GM18868 (cell line): Measurements from ENCODE around the gene CFL1.
"Not testable (repeated sequence)": the region's sequence is repeated elsewhere in the genome, so short reads cannot be mapped to it uniquely, and the experiment has no call there.

ENCODE experiments used
- ATAC-seq: cut with Tn5 transposase; IDR thresholded peaks from one replicate; pipeline ENCODE4 v1.9.1; 2021; ENCODE audit warnings: mild to moderate bottlenecking, moderate library complexity; ENCODE audit not compliant: unreplicated experiment

CFL1 gene

DNA sequence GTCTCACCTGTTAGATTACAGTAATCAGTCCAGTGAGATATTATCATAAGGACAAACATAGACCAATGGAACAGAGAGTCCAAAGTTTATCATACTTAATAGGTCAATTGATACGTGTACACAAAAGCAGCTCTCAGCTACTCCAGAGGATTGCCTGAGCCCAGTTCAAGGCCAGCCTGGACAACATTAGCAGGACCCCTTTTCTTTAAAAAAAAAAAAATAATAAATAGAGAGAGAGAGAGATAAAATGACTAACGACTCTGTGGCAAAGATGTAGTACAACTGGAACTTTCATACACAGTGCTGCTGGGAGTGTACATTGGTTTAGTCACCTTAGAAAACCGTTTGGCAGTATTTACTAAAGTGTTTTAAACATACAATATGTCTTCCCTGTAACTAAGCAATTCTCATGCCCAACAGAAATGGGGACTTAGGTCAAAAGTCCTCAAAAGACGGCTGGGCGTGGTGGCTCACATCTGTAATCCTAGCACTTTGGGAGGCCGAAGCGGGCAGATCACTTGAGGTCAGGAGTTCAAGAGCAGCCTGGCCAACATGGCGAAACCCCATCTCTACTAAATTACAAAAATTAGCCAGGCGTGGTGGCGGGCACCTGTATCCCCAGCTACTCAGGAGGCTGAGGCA lies 13.6 kb downstream of the CFL1 start:
- ATAC-seq = no peak

DNA sequence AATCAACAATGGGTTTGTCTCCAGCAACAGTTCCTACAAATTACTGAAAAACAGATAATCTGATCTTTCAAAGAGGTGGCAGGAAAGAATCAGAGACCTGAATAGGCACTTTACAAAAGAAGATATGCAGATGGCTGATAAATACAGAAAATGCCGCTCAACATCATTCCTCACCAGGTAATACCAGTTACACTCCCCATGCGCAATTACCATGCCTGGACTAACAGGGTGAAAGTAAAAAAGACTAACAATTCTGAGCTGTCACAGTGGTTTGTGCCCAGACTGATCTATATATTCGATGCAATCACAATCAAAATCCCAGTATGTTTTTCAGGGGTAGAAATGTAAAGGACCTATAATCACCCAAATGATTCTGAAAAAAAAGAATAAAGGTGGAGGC lies 14.2 kb downstream of the CFL1 start:
- no peak for ATAC-seq

DNA sequence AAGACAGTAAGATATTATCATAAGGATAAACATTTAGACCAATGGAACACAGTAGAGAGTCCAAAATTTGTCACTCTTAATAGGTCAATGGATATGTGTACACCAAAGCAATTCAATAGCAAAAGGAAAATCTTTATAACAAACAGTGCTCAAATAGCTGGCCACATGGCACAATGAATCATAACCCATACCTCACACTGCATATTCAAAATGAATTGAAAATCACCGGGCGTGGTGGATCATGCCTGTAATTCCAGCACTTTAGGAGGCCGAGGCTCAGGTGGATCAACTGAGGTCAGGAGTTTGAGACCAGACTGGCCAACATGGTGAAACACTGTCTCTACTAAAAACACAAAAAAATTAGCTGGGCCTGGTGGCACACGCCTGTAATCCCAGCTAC lies 15.8 kb downstream of the CFL1 start:
- no peak for ATAC-seq

DNA sequence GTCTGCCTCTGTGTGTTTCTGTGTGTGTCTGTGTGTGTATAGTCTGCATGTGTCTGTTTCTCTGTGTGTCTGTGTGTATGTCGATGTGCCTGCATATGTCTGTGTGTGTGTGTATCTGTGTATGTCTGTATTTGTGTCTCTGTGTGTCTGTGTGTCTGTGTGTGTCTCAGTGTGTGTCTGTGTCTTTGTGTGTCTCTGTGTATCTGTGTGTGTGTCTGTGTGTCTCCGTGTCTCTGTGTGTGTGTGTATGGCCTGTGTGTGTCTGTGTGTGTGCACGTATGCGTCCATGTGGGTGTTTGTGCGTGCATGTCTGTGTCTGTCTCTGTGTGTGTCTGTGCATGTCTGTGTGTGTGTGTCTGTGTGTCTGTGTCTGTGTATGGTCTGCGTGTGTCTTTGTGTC lies 23.8 kb downstream of the CFL1 start:
- ATAC-seq = no peak

DNA sequence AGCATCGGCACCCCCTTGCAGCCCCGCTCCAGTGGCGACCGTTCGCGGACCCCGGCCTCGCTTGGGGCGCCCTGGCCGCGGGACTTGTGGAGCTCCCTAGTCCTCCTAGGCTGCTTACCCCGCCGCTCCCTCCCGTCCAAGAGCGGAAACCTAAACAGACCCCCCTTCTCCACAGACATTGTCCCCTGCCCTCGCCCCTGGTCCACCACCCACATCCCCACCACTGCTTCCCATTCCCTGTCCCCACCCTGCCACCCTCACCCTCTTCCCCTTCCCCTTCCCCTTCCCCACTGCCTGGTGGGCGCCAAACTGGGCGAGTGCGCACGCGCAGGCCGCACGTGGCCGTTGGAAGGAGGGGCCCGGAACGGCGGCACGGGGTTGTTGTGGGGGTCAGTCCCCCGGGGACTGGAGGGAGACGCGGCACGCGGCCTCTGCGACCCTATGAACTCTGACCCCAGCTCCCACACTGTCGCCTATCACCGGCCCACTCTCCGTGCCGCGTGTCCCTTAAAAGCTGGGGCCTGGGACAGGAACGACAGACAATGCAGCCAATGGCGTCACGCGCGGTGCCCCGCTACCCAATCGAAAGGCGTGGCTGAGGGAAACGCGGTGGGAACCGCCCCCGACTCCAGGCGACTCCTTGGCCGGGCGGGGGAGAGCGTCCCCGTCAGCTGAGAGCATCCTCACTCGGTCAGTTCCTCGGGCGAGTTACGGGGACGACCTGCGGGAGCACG lies 24.5 kb downstream of the CFL1 start, which contains the start of gene SNX32:
Gene SNX32 (plus strand): TSS at position 667 of the 734 bp plus-strand sequence. CDS start 103 bp downstream, outside the sequence.
- ATAC-seq = peak; percentile 82

DNA sequence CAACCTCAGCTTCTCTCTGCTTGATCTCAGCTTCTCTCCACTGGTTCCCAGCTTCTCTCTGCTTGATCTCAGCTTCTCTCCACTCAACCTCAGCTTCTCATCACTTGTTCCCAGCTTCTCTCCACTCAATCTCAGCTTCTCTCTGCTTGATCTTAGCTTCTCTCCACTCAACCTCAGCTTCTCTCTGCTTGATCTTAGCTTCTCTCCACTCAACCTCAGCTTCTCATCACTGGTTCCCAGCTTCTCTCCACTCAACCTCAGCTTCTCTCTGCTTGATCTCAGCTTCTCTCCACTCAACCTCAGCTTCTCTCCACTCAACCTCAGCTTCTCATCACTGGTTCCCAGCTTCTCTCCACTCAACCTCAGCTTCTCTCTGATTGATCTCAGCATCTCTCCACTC lies 25.7 kb downstream of the CFL1 start:
- ATAC-seq = not testable (repeated sequence)

DNA sequence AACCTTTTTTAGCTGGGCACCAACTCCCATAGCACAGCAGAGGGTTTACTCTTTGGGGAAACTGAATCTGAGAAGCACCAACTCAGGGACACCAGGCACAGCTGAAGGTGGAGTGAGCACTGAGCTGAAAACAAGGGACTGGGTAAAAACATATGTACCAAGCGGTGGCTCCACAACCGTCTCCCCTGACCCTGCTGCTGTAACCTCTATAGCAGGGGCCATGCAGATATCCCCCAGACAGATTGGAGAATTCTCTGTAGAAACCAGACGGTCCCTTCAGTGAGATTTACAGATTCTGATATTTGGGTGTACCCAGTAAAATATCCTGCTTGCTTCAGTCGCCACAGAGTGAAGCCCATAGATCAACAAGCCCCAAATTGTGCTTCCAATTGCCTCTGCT lies 28.5 kb downstream of the CFL1 start:
- no peak for ATAC-seq

- no peak for ATAC-seq
Observed at GRCh38 chr11:65826984-65827735, 30.8 kb downstream of the CFL1 start.

DNA sequence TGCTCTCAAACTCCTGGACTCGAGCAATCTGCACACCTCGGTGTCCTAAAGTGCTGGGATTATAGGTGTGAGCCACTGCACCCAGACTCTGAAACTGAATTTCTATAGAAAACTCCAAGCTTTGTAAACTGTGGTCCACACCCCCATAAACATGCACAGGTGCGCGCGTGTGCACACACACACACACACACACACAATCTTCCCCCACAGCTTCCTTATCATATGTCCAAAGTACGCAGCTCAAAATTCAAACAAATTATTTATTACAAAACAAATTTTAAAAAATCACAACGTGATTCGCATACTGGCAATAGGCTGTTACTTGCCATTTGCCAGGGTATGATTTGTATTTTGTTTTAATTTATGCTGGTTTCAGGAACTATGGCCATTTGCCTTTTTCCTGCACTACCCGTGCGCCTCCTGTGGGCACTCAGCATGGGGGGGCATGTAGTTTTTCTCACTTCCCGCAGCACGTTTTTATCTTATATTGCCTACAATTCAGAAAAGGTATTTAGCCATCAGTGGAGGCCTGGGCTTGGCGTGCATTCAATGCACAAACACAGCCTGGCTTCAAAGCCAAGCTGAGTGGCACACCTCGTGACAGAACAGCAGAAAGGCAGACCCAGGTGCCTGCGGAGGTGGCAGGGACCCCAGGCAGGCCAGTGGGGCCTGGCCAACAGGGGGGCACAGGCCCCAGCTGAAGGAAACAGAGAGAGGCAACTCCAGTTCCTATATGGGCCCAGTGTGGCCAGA lies 35.0 kb downstream of the CFL1 start:
- no peak for ATAC-seq

DNA sequence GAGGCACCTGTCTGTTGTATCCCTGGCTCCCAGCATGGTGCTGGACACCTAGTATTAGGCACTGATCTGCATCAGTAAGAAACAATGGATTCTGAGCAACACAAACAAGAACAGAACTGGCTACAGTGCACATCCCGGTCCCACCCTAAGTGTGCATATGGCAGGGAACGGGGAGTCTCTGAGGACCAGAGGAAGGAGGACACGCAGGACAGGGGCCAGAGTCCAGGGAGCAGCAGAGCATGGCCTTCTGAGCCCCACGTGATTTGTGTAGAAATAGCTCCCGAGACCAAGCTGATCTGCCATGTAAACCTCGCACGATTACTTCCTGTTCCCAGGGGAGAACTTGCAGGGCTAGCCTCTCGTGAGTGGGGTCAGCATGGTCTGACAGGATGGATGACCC lies 36.9 kb downstream of the CFL1 start:
- ATAC-seq = no peak

DNA sequence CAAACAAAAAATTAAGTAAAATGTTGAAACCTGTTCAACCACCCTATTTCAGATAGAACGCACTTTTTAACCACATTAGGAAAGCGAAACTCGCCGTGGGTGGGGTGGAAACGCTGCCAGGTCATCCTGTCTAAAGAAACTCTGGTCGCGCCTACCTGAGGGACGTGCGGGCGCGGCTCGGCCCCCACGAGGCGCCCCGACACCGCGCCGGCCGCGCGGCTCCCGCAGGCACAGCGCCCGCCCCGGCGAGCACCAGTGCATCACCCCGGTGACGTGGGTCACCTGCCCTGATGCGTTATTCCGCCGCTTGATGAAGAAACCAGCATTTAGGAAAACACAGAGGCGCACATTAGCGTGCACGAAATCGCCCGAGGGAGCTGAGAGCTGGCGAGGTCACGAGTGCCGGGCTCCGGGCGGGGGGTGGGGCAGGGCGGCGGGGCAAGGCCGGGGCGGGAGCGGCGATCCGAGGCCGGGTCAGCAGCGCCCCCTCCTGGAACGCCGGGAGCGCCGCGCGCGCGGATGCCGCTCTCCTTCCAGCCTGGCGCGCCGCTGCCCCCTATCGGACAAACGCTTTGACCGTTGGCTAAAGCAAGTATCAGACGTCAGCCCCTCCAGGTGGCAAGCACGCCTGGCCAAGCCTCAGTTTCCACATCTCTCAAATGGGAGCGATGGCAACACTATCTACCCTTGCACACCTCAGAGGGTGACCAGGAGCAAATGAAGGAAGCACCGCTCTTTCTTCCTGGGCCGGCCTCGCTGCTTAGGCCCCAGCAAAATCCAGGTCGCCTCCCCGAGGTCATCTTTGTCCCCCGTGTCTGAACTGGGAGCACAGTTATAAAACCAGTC lies 39.9 kb downstream of the CFL1 start:
- peak; percentile 74 for ATAC-seq

GRCh38 chr11:65817312-65817834 lies 40.6 kb downstream of the CFL1 start:
- no peak for ATAC-seq

- ATAC-seq = no peak
Observed at GRCh38 chr11:65816696-65817095, 41.3 kb downstream of the CFL1 start.

DNA sequence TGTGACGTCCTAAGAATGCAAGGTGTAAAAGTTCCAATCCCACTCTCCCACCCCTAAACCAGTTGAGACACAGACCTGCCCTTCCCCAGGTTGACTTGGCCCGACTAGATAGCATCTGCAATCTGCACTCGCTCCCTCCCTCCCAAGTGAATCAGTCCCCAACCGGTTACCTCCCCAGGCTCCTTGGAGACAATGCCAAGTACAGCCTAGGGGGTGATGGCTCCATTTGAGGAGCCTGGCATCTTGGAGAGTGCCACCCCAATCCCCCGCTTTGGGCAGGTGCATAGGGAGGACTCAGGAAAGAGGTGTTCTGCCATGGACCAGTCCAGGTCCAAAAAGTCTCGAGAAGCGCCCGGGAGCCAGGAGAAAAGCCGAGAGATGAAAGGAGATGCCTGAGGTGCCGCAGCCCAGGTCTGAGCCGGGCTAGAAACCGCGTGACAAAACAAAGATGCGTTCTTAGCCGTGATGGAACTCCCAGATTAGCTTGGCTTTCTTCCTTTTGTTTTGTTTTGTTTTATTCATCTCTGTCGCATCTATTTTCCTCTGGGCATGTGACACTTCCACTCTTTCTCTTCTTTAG lies 42.9 kb downstream of the CFL1 start:
- ATAC-seq = no peak

- ATAC-seq = no peak
Observed at GRCh38 chr11:65814131-65814985, 43.6 kb downstream of the CFL1 start.

DNA sequence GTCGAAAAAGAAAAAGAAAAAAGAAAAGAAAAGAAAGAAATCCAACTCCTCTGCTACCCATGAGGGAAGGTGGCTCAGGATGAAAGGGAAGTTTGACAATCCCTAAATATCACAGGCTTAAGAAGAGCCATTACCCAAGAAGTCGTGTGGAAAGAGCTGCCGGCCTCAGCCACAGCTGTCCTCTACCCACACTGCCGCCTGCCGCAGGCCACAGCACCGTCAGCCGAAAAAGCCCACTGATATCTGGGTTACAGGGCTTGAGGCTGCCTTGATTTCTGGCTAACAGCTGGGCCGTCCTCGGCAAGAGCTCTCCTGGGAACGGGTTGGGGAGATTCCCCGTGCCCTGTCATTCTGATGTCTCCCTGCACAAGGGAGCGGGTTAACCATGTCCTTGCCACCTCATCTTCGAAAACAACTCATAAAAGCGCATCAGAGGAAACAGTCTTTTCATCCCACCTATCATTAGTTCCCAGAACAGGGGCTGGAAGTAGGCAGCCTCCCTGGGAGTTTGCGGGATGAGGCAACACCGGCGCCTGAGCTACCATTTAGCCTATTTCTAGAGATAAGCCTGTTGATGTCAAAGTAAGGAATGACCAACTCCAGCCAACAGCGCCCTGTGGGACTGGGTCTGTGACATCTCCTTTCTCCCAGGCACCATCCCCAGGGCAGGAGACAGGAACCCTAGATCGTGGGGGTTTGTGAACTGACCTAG lies 46.1 kb downstream of the CFL1 start:
- ATAC-seq = no peak

DNA sequence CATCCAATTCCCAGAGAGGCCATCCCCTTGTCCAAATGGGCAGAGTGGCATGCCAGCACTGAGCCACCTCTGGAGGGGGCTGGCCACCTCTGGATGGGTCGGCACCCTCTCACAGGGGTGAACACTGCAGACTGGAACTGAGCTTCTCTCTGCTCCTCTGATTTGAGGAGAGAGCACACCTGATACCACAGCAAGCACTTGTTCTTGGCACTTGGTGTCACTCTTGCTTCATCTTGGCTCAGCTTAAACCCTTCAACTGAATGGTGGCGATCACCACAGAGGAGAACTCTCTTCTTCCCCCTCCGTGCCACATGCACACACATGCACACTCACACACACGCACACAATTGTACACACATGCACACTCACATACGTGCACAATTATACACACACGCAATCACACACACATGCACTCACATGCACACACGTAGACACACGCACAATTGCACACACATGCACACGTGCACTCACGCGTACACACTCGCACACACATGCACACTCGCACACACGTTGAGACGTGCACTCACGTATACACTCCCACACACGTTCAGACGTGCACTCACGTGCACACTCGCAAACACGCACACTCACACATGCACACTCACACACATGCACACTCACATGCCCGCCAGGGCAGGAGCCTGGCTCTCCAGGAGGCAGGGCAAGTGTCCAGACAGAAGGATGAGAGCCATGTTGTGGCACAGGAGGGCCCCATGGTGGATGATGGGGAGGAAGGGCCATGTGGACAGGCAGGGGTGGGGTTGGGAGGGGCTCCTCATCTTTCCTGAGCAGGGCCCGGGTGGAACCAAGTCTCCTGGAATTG lies 47.7 kb downstream of the CFL1 start:
- no peak for ATAC-seq
